Mucosa of rectum (tissue), 2 donors: ENCODE results near the gene UBE2Q2.
"Not testable (repeated sequence)": the region's sequence is repeated elsewhere in the genome, so short reads cannot be mapped to it uniquely, and the experiment has no call there.

Source experiments
- H3K27ac ChIP-seq, 2 donors: one replicate each; pipeline ENCODE4 v1.7.0; 2013; ENCODE audit warnings: inconsistent platforms in 2 of 2, low read depth in 2 of 2, low read length in 2 of 2
- H3K27me3 ChIP-seq, 2 donors: one replicate each; pipeline ENCODE4 v1.7.0; 2013; ENCODE audit warnings: low read length in 2 of 2; ENCODE audit not compliant: control insufficient read depth in 2 of 2, insufficient read depth in 2 of 2
- H3K36me3 ChIP-seq, 2 donors: one replicate each; pipeline ENCODE4 v1.7.0; 2013; ENCODE audit warnings: low read length in 2 of 2; ENCODE audit not compliant: control insufficient read depth in 2 of 2, insufficient read depth in 2 of 2
- H3K4me1 ChIP-seq, 2 donors: one replicate each; pipeline ENCODE4 v1.7.0; 2013; ENCODE audit warnings: low read length in 2 of 2, mild to moderate bottlenecking in 1 of 2; ENCODE audit not compliant: control insufficient read depth in 2 of 2, insufficient read depth in 2 of 2
- H3K4me3 ChIP-seq, 2 donors: one replicate each; pipeline ENCODE4 v1.7.0; 2013; ENCODE audit warnings: low read length in 2 of 2
- H3K9ac ChIP-seq, 2 donors: one replicate each; pipeline ENCODE4 v1.7.0; 2013; ENCODE audit warnings: low read length in 2 of 2, low read depth in 1 of 2, mild to moderate bottlenecking in 1 of 2
- H3K9me3 ChIP-seq, 2 donors: one replicate each; pipeline ENCODE4 v1.7.0; 2013; ENCODE audit warnings: low read length in 2 of 2; ENCODE audit not compliant: control insufficient read depth in 2 of 2
- donor health status: healthy.
- donor health status: Normal muscosa, but diverticular disease.

The UBE2Q2 gene

GRCh38 chr15:75891895-75892294 is 48.6 kb downstream of the UBE2Q2 start:
- H3K9me3 ChIP-seq: no peaks in the 10 kb centered on the region
- H3K9ac ChIP-seq: no peak overlapping the region
- no peak overlapping the region for H3K27ac ChIP-seq
- no peak overlapping the region for H3K4me3 ChIP-seq
- peaks cover 0 to 3% of the 10 kb centered on the region in 2 donors for H3K36me3 ChIP-seq
- no peaks in the 10 kb centered on the region for H3K27me3 ChIP-seq
- H3K4me1 ChIP-seq: no peaks in the 10 kb centered on the region

- Histone ChIP-seq H3K4me3 (no peak overlapping the region), H3K4me1 (no peaks in the 10 kb centered on the region), H3K9ac (no peak overlapping the region), H3K36me3 (peaks cover 0 to 5% of the 10 kb centered on the region in 2 donors), H3K27me3 (no peaks in the 10 kb centered on the region), H3K27ac (no peak overlapping the region), H3K9me3 (no peaks in the 10 kb centered on the region)
Measured at GRCh38 chr15:75895731-75896130, 52.5 kb downstream of the UBE2Q2 start.

GRCh38 chr15:75900577-75900976 is 57.3 kb downstream of the UBE2Q2 start:
- Histone ChIP-seq H3K27ac (no peak overlapping the region), H3K9me3 (no peaks in the 10 kb centered on the region), H3K4me1 (peaks cover 7 to 13% of the 10 kb centered on the region in 2 donors), H3K36me3 (peaks cover 0 to 9% of the 10 kb centered on the region in 2 donors), H3K9ac (no peak overlapping the region), H3K4me3 (no peak overlapping the region), H3K27me3 (no peaks in the 10 kb centered on the region)

- H3K36me3 ChIP-seq: peaks cover 0 to 11% of the 10 kb centered on the region in 2 donors
- H3K4me1 ChIP-seq: peaks cover 7 to 14% of the 10 kb centered on the region in 2 donors
- no peaks in the 10 kb centered on the region for H3K27me3 ChIP-seq
- H3K9me3 ChIP-seq: no peaks in the 10 kb centered on the region
- H3K9ac ChIP-seq: no peak overlapping the region
- no peak overlapping the region for H3K27ac ChIP-seq
- H3K4me3 ChIP-seq: no peak overlapping the region
Measured at GRCh38 chr15:75902129-75902557, 58.9 kb downstream of the UBE2Q2 start.

- no peaks in the 10 kb centered on the region for H3K27me3 ChIP-seq
- peak within 1 kb of the TSS; percentile 86 to 93 for H3K4me3 ChIP-seq
- H3K27ac ChIP-seq: peak within 1 kb of the TSS; percentile 84 to 85
- H3K36me3 ChIP-seq: peaks cover 0 to 6% of the 10 kb centered on the region in 2 donors
- H3K9me3 ChIP-seq: no peaks in the 10 kb centered on the region
- H3K4me1 ChIP-seq: peaks cover 7 to 14% of the 10 kb centered on the region in 2 donors
- peak within 1 kb of the TSS; percentile 76 to 92 for H3K9ac ChIP-seq
Measured at GRCh38 chr15:75903331-75904239, 60.3 kb downstream of the UBE2Q2 start, which contains the start of gene FBXO22. Gene FBXO22 (plus strand): TSS chr15:75903878. CDS start chr15:75903964, 86 bp downstream.

GRCh38 chr15:75905231-75905630 is 62.0 kb downstream of the UBE2Q2 start:
- peaks cover 3 to 6% of the 10 kb centered on the region in 2 donors for H3K36me3 ChIP-seq
- H3K9me3 ChIP-seq: no peaks in the 10 kb centered on the region
- no peak overlapping the region for H3K4me3 ChIP-seq
- H3K9ac ChIP-seq: no peak overlapping the region
- H3K27me3 ChIP-seq: no peaks in the 10 kb centered on the region
- no peak overlapping the region for H3K27ac ChIP-seq
- peaks cover 7 to 14% of the 10 kb centered on the region in 2 donors for H3K4me1 ChIP-seq

GRCh38 chr15:75910355-75910754 is 67.1 kb downstream of the UBE2Q2 start:
- not testable (repeated sequence) for H3K9me3 ChIP-seq, H3K27me3 ChIP-seq, H3K4me1 ChIP-seq, H3K27ac ChIP-seq, H3K4me3 ChIP-seq, H3K9ac ChIP-seq
- H3K36me3 ChIP-seq: peaks cover 18% of the 10 kb centered on the region in 2 donors

- peaks cover 28 to 40% of the 10 kb centered on the region in 2 donors for H3K36me3 ChIP-seq
- H3K9me3 ChIP-seq: no peaks in the 10 kb centered on the region
- H3K27ac ChIP-seq: no peak overlapping the region
- H3K9ac ChIP-seq: no peak overlapping the region
- H3K4me1 ChIP-seq: peaks cover 1 to 3% of the 10 kb centered on the region in 2 donors
- no peaks in the 10 kb centered on the region for H3K27me3 ChIP-seq
- H3K4me3 ChIP-seq: no peak overlapping the region
Measured at GRCh38 chr15:75916978-75917377, 73.7 kb downstream of the UBE2Q2 start.

- no peaks in the 10 kb centered on the region for H3K9me3 ChIP-seq
- H3K36me3 ChIP-seq: peaks cover 28 to 38% of the 10 kb centered on the region in 2 donors
- H3K27me3 ChIP-seq: no peaks in the 10 kb centered on the region
- no peak overlapping the region for H3K9ac ChIP-seq
- H3K4me3 ChIP-seq: no peak overlapping the region
- peaks cover 5 to 11% of the 10 kb centered on the region in 2 donors for H3K4me1 ChIP-seq
- H3K27ac ChIP-seq: no peak overlapping the region
Measured at GRCh38 chr15:75918135-75918534, 74.9 kb downstream of the UBE2Q2 start.

- Histone ChIP-seq H3K27ac (no peak overlapping the region), H3K27me3 (no peaks in the 10 kb centered on the region), H3K36me3 (peaks cover 12 to 26% of the 10 kb centered on the region in 2 donors), H3K4me1 (peaks cover 5 to 11% of the 10 kb centered on the region in 2 donors), H3K9ac (no peak overlapping the region), H3K9me3 (no peaks in the 10 kb centered on the region), H3K4me3 (no peak overlapping the region)
Measured at GRCh38 chr15:75920079-75920478, 76.8 kb downstream of the UBE2Q2 start.
